NOMO-1 (cell line): ENCODE data around the gene PLD2.
"Not testable (repeated sequence)": the region's sequence is repeated elsewhere in the genome, so short reads cannot be mapped to it uniquely, and the experiment has no call there.

Source experiments
- DNase-seq, 2 experiments: peaks; one replicate each; lab custom pipeline; 2025; ENCODE audit not compliant: unreplicated experiment in 2 of 2; lab: John Stamatoyannopoulos, UW

Gene PLD2

GRCh38 chr17:4853208-4853671 lies 46.3 kb downstream of the PLD2 start:
- DNase-seq: no peak

DNA sequence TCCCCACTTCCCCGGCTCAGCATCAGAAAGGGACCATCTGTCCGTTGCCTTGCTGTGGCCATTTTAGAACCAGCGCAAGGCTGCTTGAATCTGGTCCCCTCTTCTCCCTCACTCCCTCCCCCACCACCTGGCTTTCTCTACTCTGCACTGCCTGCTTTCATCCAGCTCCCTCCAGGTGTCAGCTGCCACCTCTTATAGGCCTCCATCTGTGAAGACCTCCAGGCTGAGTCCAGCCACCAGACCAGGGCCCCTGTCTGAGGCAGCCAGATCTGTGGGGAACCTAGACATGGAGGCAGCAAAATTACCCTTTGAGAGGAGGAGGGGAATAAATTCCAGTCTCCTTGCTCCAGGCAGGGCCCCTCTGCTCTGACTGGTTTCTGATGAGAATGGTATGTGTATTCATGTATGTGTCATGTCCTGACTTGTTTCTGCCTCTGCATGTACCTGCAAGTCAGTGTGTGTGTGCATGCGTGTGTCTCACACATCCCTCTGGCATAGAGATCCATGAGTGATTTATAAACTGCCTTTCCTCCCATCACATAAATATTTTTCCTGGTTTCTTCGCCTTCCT lies 47.2 kb downstream of the PLD2 start:
- no peak for DNase-seq

- no peak for DNase-seq
These were observed 49.5 kb downstream of the PLD2 start for GRCh38 chr17:4856271-4856936.

DNA sequence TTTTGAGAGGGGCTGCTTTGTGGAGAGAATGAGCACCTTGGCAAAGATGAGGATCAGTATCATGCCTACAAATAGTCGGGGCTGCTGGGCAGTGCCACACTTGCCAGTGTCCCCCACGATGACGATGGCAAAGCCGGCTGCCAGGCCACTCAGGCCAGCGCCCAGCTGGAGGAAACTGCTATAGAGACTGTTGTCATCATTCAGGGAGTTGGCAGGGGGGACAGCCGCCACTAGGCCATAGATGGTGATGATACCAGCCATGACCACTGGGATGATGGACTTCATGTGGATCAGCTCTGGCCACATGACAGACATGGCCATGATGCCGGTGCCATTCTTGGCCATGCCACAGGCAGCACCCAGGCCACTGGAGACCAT lies 50.0 kb downstream of the PLD2 start:
- DNase-seq: no peak

DNA sequence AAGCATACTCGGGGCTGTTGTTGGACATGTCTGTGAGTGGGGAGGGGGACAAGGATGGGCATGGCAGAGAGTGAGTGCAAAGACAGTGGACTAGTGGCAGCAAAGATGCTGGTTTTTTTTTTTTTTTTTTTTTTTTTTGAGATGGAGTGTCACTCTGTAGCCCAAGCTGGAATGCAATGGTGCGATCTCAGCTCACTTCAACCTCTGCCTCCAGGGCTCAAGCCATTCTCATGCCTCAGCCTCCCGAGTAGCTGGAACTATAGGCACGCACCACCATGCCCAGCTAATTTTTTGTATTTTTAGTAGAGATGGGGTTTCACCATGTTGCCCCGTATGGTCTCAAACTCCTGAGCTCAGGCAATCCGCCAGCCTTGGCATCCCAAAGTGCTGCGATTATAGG lies 50.4 kb downstream of the PLD2 start:
- DNase-seq: not testable (repeated sequence)

DNA sequence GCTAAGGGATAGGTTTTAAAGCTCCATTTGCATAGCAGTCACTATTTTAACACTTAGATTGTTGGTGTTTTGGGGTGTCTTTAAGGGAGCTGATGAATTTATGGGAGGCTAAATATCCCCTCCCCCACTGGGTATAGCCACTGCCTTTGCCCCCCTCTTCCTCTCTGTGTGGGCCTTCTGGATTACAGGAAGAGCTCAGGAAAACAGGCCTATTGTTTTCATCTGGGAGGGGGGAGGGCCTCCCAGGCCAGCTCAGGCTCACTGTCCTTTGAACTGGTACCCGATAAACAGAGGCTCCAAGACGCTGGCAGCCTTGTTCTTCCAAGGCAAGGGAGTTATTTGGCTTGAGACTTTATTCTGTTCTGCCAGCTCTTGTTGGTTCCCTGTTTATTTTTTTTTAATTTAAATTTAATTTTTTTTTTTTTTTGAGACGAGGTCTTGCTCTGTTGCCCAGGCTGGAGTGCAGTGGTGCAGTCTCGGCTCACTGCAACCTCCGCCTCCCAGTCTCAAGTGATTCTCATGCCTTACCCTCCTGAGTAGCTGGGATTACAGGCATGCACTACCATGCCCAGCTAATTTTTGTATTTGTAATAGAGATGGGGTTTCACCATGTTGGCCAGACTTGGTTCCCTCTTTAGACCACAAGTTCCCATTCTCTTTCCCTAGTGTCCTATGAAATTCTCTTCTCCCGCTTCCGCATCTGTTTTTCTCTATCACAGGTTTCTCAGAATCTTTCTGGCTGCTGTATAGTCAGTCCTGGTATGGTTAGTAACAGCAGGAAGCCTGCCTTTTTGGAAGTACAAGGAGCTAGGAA lies 51.3 kb downstream of the PLD2 start:
- DNase-seq: no peak

- DNase-seq: no peak
These were observed 51.9 kb downstream of the PLD2 start for GRCh38 chr17:4858882-4859260.

GRCh38 chr17:4859816-4860625 lies 53.1 kb downstream of the PLD2 start:
- no peak for DNase-seq

- DNase-seq: no peak
These were observed 53.7 kb downstream of the PLD2 start for GRCh38 chr17:4860651-4861050.

DNA sequence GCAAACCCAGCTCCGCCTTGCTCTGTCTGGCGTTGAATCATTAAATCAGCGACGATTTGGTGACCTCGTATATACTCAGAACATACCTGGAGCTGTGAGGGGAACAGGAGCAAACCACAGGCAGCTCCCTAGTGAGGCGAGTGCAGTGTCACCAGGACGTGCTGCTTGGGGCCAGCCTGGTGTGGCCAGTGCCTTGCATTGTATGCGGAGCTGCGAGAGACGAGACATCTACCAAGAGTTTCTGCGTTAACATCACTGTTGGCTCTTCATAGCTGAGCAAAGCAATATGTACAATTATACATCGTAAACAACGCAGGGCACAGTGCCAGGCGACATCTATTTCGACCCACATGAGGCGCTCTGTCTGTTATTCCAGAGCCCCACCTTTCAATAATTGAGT lies 54.1 kb downstream of the PLD2 start:
- no peak for DNase-seq

DNA sequence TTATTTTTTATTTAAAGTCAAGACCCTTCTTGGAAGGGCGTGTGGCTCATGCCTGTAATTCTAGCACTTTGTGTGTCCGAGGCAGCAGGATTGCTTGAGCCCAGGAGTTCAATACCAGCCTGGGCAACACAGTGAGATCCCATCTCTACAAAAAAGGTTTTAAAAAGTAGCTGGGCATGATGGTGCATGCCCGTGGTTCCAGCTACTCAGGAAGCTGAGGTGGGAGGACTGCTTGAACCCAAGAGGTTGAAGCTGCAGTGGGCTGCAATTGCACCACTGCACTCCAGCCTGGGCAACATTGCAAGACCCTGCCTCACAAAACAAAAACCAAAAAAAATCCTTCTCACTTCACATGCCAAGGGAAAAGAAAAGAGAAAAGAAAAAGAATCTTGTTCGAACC lies 55.8 kb downstream of the PLD2 start:
- DNase-seq: no peak

DNA sequence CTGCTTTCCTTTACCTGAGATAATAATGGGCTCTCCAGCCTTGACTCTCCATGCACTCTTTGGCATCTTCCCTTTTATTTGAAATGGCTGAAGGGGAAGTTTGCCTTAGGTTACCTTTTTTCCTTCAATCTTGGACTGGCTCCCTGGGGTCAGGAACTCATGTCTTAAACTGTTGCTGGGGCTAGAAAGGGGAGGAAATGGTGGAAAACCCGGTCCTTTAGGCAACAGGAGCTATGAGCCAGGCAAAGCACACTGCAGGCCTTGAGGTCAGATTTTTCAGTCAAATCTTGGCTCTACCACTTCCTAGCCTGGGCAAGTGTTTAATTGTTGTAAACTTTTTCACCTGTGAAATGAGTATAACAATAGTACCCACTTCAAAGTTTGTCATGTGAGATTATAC lies 56.4 kb downstream of the PLD2 start:
- no peak for DNase-seq

GRCh38 chr17:4867535-4867934 lies 60.6 kb downstream of the PLD2 start:
- not testable (repeated sequence) for DNase-seq

- DNase-seq: peak; percentile 12 to 46
These were observed 62.4 kb downstream of the PLD2 start for GRCh38 chr17:4869058-4869998.

DNA sequence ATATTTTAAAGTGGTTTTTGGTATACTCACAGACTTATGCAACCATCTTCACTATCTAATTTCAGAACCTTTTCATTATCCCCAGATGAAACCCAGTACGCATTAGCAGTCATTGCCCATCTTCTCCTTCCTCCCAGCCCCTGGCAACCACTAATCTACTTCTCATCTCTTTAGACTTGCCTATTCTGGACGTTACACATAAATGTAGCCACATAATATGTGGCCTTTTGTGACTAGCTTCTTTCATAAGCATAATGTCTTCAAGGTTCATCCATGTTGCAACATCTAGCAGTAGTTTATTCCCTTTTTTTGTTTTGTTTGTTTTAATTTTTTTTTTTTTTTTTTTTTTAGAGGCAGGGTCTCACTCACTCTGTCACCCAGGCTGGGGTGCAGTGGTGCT lies 63.9 kb downstream of the PLD2 start:
- DNase-seq: peak; percentile 35 to 72

GRCh38 chr17:4872786-4873185 lies 65.8 kb downstream of the PLD2 start:
- DNase-seq: no peak
